ENCODE measurements around the gene EIF4G2.

- TF ChIP-seq EZH2 (IDR thresholded peaks at IDR 0.05): no peak
- TF ChIP-seq CTCF (IDR thresholded peaks at IDR 0.05): no peak
Observed at GRCh38 chr11:10786451-10786850, 22.3 kb downstream of the EIF4G2 start.

Data from neural progenitor cell (in vitro differentiated cells).